GM19395 (cell line): ENCODE measurements around the gene TNKS2.
"Not testable (repeated sequence)": the region's sequence is repeated elsewhere in the genome, so short reads cannot be mapped to it uniquely, and the experiment has no call there.

Experiments used
- ATAC-seq: cut with Tn5 transposase; IDR thresholded peaks from one replicate; pipeline ENCODE4 v1.9.1; 2021; ENCODE audit warnings: mild to moderate bottlenecking, moderate library complexity; ENCODE audit not compliant: unreplicated experiment

Gene TNKS2

GRCh38 chr10:91796331-91797047 is 1.7 kb upstream of the TNKS2 start:
- peak; percentile 57 for ATAC-seq

- no peak for ATAC-seq
These were observed 1.1 kb upstream of the TNKS2 start for GRCh38 chr10:91797048-91797690.

- ATAC-seq, result peak; percentile 52
These were observed 704 bp downstream of the TNKS2 start for GRCh38 chr10:91798649-91799611.

- ATAC-seq, result no peak
These were observed 1.4 kb downstream of the TNKS2 start for GRCh38 chr10:91799612-91799975.

- ATAC-seq, result no peak
These were observed 2.0 kb downstream of the TNKS2 start for GRCh38 chr10:91800182-91800581.

DNA sequence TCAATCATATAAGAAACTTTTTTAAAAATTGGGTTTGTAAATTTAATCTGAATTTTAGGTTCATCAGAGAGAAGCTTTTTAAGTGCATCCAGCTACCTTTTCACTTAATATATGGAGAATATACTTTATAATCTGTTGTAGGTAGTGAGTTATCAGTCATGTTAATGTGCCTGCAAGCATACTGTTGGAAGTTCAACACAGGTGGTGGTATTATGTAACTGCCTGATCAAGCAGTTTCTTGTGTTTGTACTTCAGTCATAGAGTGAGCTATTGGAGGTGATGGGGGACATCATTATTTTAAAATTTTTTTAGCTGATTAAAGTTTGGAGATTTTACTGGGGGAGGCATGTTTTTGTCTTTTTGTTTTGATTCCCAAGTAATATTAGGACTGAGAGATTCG is 2.5 kb downstream of the TNKS2 start:
- no peak for ATAC-seq

DNA sequence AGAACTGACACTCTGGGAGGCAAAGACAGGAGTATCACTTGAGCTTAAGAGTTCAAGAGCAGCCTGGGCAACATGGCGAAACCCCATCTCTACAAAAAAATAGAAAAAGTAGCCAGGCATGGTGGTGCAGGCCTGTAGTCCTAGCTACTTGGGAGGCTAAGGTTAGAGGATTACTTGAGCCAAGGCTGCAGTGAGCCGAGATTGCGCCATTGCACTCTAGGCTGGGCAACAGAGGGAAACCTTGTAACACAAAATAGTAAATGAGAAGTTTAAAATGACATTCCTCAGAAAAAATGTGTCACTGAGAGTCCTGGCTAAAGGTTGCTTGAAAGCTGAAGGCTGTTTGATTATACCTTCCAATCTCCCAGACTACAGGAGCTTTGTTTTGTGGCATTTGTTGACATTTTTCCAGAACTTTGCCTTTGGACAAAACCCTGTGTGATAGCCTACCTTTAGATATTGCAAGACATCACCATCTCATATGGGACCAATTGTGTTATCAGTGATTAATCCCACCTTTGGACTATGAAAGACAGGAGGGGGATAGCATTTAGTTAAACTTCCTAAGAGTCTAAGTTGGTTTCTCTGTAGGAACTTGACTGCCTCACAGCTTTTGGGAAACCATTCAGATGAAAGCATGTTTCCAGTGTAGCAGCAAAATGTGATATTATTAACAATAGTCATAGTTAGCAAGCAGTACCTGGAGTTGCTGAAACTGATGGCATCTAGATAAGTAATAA is 5.3 kb downstream of the TNKS2 start:
- ATAC-seq, result no peak

DNA sequence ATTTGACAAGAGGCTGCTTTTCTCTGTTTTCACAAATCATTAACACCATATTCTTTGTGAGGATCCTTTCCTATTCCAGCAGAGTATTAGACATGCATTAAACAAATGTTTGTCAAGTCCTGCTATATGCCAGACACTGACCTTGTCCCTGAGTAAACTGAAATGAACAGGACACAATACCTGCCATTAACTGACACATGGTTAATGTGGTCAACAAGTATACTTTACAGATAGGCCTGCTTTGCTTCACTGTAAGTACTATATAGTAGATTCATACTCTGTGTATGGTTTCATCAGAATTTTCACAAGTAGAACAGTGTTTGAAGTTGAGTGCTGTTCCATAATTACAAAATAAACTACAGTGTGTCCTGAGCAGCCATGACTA is 5.9 kb downstream of the TNKS2 start:
- no peak for ATAC-seq

DNA sequence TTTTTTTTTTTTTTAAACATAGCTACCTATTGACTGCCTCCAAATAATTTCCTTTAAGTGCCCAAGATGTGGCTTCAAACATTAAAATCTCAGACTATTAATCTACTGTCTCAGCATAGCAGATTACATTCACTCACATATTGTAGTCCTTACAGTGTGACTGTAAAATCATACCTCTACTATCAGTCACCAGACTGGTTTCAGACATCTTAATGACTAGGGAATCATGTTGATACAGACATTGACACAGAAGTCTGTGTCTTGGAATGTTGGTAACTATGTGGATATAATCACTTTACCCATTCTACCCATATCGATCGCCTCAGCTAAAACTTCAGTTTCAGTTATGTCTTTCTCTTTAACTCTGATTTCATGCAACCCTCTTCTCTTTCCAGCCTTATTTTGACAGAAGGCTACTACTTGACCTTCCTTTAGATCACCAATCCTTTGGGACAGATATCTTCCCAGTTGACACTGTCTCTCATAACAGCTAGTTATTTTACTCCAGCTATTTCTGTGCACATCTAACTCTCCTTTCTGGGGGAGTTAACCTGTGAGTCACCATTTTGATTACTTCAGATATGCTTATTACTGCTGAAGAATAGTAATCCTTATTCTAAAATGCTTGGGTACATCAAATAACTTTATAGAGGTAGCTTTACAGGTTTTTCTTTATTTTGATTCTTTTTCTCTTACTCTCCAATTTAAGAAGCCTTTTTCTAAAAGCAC is 7.0 kb downstream of the TNKS2 start:
- no peak for ATAC-seq

GRCh38 chr10:91807264-91807663 is 9.0 kb downstream of the TNKS2 start:
- ATAC-seq, result not testable (repeated sequence)

DNA sequence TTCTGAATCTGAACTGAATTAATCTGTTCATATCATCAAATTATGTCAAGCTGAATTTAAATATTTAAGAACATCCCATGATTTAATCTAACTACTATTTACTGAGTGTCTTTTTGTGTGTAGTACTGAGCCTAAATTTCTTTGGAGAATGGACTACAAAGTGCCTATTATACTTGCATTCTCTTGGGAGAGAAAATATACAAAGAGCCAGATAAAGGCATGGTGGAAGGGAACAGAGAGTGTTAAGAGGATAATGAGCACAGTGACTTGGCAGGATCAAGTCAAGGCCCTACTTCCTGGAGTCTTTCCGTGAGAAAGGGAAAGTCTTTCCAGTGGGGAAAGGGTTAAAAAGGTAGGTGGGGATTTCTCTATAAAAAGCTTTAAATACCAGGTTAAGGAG is 15.0 kb downstream of the TNKS2 start:
- no peak for ATAC-seq

DNA sequence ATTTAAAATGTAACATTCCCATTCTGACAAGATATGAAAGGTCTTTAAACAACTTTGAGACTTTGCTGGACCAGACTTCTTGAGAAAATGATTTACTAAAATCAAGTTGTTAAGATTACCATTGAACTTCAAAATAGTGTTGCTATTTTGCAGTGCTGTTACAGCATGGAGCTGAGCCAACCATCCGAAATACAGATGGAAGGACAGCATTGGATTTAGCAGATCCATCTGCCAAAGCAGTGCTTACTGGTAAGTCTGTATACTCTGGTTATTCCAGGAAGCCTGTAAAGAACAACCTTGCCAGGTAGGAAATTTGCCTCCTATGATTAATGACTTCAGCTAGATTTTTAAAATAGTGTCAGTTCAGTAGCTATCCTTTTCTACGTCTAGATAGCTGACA is 18.8 kb downstream of the TNKS2 start:
- no peak for ATAC-seq

DNA sequence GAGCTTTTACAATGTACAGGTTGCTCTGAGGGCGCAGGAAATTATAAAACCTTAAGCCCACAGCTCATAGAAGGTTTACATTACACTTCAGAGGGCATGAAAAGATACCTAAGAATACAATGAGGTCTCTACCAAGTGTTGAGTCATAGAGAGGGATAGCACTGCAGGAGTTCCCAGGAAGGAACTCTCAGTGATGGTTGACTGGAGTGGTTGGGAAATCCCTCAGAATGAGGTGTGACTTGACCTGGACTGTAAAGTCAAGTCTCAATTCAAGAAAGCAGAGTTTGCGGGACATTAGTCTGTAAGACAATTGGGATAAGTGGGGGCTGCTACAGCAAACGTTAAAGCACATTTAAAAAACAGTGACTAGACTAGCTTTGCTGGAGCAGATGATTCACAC is 21.9 kb downstream of the TNKS2 start:
- ATAC-seq, result no peak

GRCh38 chr10:91824076-91824475 is 25.9 kb downstream of the TNKS2 start:
- ATAC-seq, result no peak

DNA sequence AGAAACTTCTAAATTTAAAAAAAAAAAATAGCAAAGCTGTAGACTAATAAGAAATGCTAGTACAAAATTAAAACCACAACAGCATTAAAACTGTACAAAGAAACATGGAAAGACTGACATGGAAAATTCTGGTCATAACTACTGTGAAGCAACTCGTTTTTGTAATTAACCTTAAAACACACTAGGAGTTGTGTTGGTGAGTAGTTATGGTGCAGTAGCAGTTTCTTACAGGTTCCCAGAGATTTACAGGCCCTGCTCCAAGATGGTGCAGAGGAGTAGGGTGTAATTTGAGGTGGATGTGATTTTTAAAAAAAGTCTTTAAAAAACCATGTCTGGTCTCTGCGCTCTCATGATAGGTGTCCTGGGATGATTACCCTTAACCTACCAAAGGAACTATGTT is 31.0 kb downstream of the TNKS2 start:
- no peak for ATAC-seq

DNA sequence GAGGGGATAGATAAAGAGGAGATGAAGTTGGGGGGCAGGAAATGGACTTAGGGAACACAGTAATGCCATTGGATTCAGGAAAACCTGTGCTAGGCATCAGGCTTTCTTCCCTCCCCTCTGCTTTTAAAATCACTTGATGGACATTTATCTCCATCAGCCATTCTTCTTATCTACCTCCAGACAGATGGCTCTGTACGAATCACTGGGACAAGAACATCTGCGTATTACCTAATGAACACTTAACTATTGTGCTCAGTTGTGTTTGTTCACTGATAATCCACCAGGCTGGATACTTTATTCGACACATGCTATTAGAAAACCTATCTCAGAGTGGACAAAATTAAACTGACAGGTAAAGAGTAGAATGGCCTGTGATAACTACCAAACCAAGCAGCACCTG is 40.0 kb downstream of the TNKS2 start:
- no peak for ATAC-seq

- no peak for ATAC-seq
These were observed 44.9 kb downstream of the TNKS2 start for GRCh38 chr10:91843083-91843482.

GRCh38 chr10:91856637-91857036 is 58.4 kb downstream of the TNKS2 start:
- ATAC-seq, result no peak

- no peak for ATAC-seq
These were observed 62.7 kb downstream of the TNKS2 start for GRCh38 chr10:91860885-91861284.

DNA sequence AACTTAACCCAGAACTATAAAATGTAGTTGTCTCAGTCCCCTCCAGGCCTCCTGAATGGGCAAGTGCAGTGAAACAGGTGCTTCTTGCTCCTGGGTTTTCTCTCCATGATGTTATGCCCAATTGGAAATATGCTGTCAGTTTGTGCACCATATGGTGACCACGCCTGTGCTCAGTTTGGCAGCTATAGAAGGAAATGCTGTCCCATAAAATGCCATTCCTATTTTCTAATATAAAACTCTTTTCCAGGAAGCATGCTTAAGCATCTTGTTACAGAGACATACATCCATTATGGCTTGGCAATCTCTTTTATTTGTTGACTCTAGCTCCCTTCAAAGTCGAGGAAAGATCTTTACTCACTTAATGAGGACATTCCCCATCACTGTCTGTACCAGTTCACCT is 65.9 kb downstream of the TNKS2 start:
- ATAC-seq, result no peak
